Embryonic facial prominence (tissue), 1 donor: ENCODE measurements around the gene CDH13.

ENCODE experiments used
- DNase-seq: peaks from one replicate; pipeline ENCODE4 v3.0.0-alpha.2; 2016; ENCODE audit errors: extremely low spot score

CDH13 gene

DNA sequence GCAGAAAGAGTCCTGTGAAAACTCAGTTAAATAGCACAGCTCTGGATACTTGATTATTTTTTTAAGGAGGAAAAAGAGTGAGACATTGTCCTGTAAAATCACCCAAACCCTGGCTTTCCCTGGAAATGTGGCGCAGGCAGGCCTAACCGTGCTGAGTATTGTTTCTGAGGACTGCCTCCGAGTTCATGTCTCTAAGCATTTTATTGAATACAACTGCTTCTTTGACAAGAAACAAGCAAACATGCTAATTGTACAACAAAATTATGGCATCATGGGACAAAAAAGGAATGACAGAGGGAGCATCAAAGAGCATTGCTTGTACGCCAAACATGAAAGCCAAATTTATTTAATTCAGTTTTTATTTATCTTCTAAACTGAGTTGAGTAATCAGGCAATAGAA lies 1116.5 kb downstream of the CDH13 start:
- no peak for DNase-seq

DNA sequence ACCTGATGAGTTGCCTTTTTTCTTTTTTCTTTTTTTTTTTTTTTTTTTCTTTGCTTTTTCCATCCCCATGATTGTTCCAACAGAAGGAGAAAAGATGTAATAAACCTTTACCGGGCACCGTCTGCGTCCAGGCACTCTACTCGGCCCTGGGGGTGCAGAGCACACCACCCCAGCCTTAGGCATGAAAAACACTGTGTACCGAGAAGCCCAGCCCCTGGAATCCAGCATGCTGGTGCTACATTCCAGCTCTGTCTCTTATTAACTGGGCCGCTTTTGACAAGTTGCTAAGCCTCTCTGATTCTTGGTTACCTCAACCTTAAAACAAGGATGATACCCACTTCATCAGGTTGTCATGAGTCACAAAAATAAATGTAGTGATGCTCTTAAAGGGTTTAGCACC lies 1117.0 kb downstream of the CDH13 start:
- DNase-seq = no peak

DNA sequence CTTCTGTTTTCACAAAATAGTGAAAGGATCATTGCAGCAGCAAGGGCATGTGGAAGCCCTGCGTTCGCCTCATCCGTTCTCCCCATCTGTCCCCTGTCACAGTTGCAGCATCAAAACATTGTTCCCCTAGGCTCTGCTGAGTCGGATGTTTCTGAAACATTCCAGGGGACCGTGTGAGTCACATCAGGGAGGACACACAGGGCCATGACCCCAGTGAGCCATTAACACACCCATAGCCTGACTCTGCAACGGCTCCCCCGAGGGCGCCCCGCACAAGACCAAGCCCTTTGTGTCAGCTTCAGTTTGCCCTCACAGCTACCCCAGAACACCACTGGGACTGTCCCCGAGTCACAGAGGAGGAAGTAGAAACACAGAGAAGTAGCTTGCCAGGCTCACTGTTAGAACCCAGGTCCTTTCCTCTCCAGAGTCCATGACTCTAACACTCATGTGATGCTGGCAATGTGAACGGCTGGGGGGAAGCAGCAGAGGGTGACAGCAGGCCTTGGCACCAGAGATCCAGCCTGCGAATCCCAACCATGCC lies 1117.7 kb downstream of the CDH13 start:
- DNase-seq = no peak

DNA sequence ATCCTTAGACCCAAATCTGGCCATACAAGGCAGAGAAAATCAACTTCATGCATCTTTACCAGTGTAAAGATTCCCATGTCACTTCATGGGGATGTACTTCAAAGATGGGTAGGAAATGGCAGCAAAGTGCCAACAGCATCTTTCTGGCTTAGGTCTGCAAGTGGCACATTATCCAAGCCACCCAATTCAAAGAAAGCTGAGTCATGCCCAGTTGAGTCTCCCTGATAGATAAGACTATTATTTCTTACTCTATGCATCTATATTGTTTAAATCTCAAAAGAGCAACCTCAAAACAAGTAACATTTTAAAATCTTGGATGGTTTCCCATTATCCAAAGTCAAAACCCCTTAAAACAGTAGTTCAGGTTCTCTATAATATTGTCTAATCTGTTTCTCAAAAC lies 1119.8 kb downstream of the CDH13 start:
- DNase-seq = no peak

DNA sequence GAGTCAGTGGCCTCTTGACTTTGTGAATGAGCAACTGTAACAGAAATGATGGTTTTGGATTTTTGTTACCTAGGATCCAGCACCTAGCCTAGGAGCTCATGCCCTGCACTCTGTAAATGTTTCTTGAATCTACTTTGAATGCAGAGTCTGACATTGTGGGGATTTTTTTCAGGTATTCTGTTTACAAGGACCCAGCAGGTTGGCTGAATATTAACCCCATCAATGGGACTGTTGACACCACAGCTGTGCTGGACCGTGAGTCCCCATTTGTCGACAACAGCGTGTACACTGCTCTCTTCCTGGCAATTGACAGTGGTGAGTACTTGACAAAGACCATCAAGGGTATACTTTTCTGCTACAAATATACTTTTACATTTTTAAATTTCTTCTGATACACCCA lies 1121.2 kb downstream of the CDH13 start:
- no peak for DNase-seq

DNA sequence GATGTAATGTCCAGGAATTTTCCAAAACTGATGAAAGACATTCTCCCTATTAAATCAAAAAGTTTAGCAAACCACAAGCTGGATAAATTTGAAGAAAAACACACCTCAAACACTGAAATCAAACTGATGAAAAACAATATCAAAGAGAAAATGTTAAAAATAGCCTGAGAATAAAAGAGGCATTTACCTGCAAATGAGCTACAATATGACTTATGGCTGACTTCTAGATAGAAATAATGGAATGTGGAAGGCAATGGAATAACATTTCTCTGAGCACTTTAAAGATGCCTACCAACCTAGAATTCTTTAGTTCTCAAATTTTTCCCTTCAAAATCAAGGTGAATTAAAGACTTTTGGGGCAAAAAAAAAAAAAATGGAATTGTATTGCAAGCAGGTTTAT lies 1128.6 kb downstream of the CDH13 start:
- no peak for DNase-seq

- no peak for DNase-seq
Observed at GRCh38 chr16:83762141-83762991, 1135.6 kb downstream of the CDH13 start.

- no peak for DNase-seq
Observed at GRCh38 chr16:83762992-83763358, 1136.2 kb downstream of the CDH13 start.

DNA sequence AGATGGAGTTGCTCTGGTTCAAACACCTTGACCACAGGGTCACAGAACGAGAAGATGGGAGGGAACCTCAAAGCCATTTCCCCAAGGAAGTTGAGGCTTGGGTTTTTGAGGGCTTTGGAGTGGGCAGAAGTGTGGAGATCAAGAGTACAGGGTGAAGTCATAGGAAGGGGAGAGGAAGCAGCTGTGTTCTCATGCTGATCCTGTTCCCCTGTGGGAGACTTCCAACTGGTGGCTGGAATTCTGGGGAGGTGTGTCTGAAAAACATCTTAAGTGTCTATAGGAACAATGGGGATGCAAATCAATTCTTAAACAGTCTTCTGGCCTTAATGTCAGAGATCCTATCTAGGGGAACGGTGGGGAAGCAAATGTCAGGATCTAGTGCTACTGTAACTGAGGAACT lies 1142.2 kb downstream of the CDH13 start:
- no peak for DNase-seq

DNA sequence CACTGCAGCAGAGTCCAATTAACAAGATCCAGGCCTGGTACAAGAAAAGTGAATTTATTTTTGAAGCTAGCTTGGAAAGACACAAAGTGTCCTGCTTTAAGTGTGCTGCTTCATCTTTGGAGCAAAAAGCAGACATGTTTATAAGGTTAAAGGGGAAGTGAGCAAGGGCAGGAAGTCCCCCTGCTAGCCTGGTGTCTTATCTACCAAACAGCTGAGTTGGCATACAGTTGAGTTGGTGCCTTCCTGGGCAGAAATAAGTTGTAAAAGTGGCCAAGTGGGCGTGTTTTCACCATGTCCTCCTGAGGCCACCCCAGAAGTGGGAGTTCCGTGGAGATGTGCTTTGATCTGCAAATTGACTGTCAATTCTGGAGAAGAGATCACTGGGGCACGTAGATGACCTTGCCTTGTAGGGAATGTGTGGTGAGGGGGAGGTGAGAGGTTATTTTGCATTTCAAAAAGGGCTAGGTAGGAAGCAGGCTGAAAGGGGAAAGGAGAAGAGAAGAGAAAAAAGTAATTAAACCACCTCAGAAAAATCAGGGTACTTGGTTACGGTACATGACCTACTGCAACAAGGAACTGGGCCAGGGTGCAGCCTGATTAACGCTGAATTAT lies 1142.7 kb downstream of the CDH13 start:
- no peak for DNase-seq

GRCh38 chr16:83771306-83771942 lies 1144.7 kb downstream of the CDH13 start:
- DNase-seq = no peak

GRCh38 chr16:83772806-83773205 lies 1146.0 kb downstream of the CDH13 start:
- no peak for DNase-seq

GRCh38 chr16:83774066-83774465 lies 1147.3 kb downstream of the CDH13 start:
- DNase-seq = no peak

DNA sequence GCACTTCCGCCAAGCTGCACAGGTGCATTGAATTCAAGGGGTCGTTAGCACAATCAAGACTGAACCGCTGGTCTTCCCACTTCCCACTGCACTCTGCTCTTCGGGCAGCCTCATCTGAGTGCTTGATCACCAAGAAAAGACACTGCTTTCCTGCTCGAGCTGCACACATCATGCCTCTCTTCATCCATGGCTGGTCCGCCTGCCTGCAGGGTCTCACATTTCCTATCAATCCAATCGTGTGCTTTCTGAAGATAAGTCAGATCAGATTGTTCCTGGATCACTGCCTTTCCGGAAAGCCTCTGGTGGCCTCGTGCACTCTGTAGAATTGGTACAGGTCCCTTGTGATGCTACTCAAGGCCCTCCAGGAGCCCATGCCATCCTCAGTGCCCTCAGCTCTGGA lies 1150.2 kb downstream of the CDH13 start:
- no peak for DNase-seq

- no peak for DNase-seq
Observed at GRCh38 chr16:83779886-83780285, 1153.1 kb downstream of the CDH13 start.

DNA sequence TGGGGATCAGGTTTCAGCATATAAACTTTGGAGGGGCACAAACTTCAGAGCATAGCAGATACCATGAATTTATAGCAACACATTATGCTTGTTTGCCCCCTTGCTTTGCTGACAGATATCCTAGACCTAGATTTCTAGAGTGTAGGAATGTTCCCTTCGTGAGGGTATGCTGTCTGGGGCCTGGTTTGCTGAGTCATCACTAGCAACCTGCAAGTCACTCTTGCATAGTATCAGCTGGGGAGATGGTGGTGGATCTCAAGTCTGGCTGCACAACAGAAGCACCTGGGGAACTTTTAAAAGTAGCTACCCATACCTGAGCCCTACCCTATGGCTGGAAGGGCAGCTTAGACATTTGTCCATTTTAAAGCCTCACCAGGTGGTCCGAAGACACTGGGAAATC lies 1158.7 kb downstream of the CDH13 start:
- DNase-seq = no peak

DNA sequence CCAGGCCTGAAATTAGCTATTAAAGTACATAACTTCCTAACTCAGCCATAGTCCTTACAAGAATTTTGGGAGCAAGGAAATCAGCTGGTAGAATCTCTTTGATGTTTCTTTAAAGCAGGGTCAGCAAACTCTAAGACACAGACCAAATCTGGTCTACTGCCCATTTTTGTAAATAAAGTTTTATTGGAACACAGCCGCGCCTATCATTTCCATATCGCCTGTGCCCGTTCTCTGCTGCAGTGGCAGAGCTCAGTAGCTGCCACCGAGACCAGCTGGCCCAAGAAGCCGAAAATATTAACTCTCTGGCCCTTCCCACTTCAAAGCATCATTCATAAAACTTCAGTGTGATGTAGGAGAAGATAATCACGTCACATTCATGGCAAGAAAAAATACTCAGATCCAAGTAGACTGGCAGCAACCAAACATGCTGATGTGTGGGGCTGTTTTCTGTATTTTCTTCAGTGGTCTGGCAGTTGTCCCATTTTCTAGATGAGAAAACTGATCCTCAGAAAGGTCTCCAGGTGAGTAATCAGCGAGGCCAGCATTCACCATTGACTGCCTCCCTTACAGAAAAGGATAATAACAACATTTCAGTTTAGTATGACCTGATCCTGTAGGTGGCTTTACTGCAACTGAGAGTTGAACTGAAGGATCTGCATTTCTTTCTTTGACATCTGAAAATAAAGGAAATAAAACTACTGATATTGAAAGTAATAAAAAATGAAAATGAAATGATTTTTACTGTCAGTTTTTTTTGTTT lies 1163.1 kb downstream of the CDH13 start:
- no peak for DNase-seq

DNA sequence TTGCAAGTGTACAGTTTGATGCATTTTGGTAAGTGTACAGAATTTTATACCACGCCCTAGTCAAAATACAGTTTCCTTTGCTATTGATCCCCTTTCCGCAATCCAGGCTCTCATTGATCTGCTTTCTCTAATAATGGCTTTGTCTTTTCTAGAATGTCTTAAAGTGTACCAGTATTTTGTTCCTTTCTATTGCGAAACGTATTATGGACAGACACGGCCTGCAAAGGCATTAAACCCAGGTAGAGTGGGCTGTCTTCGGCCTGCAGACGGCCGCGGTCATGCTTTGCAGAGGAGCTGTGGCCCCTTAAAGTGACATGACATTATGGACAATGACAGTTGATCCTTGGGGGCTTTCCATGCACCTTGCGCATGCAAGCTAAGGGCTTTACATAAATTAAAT lies 1165.1 kb downstream of the CDH13 start:
- DNase-seq = no peak

GRCh38 chr16:83792391-83792790 lies 1165.6 kb downstream of the CDH13 start:
- no peak for DNase-seq

DNA sequence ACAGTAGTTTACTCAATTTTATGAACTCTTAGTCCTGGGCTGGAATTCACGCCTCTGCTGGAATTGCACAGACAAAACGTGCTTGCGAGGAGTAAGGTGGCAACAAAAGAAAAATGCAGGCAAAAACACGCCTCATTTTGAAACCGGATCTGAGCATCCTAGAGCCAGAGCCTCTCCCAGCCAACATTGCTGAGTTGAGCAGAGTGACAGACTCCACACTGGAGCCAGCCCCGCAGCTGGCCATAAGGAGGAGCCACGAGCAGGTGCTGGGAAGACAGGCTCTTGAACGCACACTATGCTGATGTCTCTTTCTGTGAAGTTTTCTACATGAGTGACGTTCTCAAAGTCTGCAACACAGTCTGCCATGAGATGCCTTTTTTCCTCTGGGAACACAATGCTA lies 1166.4 kb downstream of the CDH13 start:
- DNase-seq = no peak

GRCh38 chr16:83794860-83795554 lies 1168.2 kb downstream of the CDH13 start:
- DNase-seq = no peak
